Breast epithelium (tissue), 4 donors: ENCODE measurements around the gene CDH2. TPM values are rescaled to one million over a fixed set of nuclear protein-coding genes. Genes with fewer than 3 reads are reported as not detected.

ENCODE experiments used
- DNase-seq, 2 donors: peaks; one replicate each; pipeline ENCODE4 v3.0.0-alpha.2; 2019; ENCODE audit warnings: low spot score in 2 of 2
- H3K27ac ChIP-seq, 2 donors: fragments of 200-600 bp; sonication (generic) in 1 of 2; one replicate each; pipeline ENCODE4 v1.5.1; 2016 to 2019; ENCODE audit warnings: mild to moderate bottlenecking in 1 of 2
- H3K27me3 ChIP-seq, 2 donors: fragments of 200-600 bp; sonication (generic) in 1 of 2; one replicate each; pipeline versions ENCODE4 v1.5.1 to v1.6.0; 2017 to 2019; ENCODE audit warnings: control low read depth in 1 of 2, mild to moderate bottlenecking in 1 of 2
- H3K36me3 ChIP-seq: fragments of 200-600 bp; one replicate; pipeline ENCODE4 v1.5.1; 2019
- H3K4me1 ChIP-seq, 2 donors: fragments of 200-600 bp; sonication (generic); one replicate each; pipeline ENCODE4 v1.5.1; 2016 to 2019; ENCODE audit warnings: control low read depth in 1 of 2
- H3K4me3 ChIP-seq, 3 donors: fragments of 200-600 bp; sonication (generic); 1 replicate in 2 of 3; 2 replicates in 1 of 3; pipeline ENCODE4 v1.5.1; 2016 to 2019; ENCODE audit warnings: mild to moderate bottlenecking in 3 of 3, moderate library complexity in 2 of 3
- H3K9me3 ChIP-seq, 2 donors: fragments of 200-600 bp; sonication (generic) in 1 of 2; one replicate each; pipeline ENCODE4 v1.5.1; 2016 to 2019; ENCODE audit warnings: control low read depth in 1 of 2
- POLR2A ChIP-seq: fragments of 450-650 bp; IDR thresholded peaks from one replicate; pipeline ENCODE4 v1.6.1; 2016; ENCODE audit warnings: antibody characterized with exemption, mild to moderate bottlenecking, moderate library complexity
- POLR2AphosphoS5 ChIP-seq, 3 donors: sonication (generic); formaldehyde crosslinking; IDR thresholded peaks; one replicate each; pipeline ENCODE4 v1.6.1; 2017; ENCODE audit warnings: antibody characterized with exemption in 3 of 3
- intact Hi-C: fragments of 100-400 bp; cut with DNase I; formaldehyde crosslinking; loops from one replicate; pipeline ENCODE4 v1.15.1; 2023; ENCODE audit warnings: low total_unique reads
- total RNA-seq, 3 donors: library from RNA; depleted of rRNA; stranded (reverse); fragments of >200 nt; gene quantifications; one replicate each; pipeline ENCODE4 v1.1.0, GENCODE V29; 2016
- TF ChIP-seq, protein P1 (sequence below), 3 donors: fragments of 450-650 bp; IDR thresholded peaks; one replicate each; pipeline ENCODE4 v1.5.1; 2016 to 2017; ENCODE audit warnings: antibody characterized with exemption in 3 of 3, mild to moderate bottlenecking in 3 of 3, moderate library complexity in 3 of 3

CDH2 gene
- total RNA-seq, 3 donors from 2014 or later: 0.16 to 1.8 (median 0.33) TPM

DNA sequence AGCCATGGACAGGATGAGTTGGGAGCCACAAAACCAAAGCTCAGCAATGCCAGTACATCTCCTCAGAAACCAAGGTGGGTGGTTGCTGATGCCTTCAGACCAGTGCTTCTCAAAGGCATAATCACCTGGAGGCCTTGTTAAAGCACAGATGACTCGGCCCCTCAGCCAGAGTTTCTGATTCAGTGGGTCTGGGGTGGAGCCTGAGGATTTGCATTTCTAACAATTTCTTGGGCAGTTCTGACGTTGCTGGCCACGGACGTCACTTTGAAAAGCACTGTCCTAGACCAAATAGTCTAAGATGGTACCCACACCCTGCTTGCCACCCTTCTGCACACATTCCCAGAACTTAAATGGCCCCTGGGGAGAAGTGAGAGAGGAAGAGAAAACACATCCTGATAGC is 24.1 kb upstream of the CDH2 start:
- H3K4me1 ChIP-seq: no peaks in the 10 kb centered on the region
- TF ChIP-seq POLR2A (no peak), POLR2AphosphoS5 (IDR thresholded peaks at IDR 0.05) (no peak)
- TF ChIP-seq, protein P1, sequence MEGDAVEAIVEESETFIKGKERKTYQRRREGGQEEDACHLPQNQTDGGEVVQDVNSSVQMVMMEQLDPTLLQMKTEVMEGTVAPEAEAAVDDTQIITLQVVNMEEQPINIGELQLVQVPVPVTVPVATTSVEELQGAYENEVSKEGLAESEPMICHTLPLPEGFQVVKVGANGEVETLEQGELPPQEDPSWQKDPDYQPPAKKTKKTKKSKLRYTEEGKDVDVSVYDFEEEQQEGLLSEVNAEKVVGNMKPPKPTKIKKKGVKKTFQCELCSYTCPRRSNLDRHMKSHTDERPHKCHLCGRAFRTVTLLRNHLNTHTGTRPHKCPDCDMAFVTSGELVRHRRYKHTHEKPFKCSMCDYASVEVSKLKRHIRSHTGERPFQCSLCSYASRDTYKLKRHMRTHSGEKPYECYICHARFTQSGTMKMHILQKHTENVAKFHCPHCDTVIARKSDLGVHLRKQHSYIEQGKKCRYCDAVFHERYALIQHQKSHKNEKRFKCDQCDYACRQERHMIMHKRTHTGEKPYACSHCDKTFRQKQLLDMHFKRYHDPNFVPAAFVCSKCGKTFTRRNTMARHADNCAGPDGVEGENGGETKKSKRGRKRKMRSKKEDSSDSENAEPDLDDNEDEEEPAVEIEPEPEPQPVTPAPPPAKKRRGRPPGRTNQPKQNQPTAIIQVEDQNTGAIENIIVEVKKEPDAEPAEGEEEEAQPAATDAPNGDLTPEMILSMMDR (IDR thresholded peaks at IDR 0.05): no peak
- no peaks in the 10 kb centered on the region for H3K36me3 ChIP-seq
- H3K27me3 ChIP-seq: no peaks in the 10 kb centered on the region
- H3K9me3 ChIP-seq: no peaks in the 10 kb centered on the region
- intact Hi-C loops: no loop called here
- H3K27ac ChIP-seq: no peak overlapping the region
- no peak overlapping the region for H3K4me3 ChIP-seq
- no peak for DNase-seq

DNA sequence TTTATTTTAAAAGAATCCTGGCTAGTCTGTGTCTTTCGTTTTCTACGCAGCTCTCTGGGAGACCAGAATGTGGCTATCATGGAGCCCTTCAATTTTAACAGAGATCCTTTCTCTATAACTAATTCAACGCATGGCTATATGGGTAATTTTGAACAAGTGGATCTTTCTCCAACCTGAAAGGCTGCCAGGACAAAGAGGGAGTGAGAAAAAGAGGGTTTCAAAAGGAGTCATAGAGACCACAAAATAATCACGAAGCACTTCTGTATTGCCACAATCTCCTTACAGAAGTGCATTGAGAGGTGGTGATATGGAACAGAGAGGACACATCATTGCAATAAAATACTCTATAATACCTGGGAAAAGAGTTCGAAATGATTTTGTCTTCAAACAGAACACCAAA is 21.7 kb upstream of the CDH2 start:
- intact Hi-C loops: no loop called here
- no peak for DNase-seq
- TF ChIP-seq, protein P1 (IDR thresholded peaks at IDR 0.05): no peak
- TF ChIP-seq POLR2A (no peak), POLR2AphosphoS5 (IDR thresholded peaks at IDR 0.05) (no peak)
- H3K9me3 ChIP-seq: no peaks in the 10 kb centered on the region
- H3K4me3 ChIP-seq: no peak overlapping the region
- H3K36me3 ChIP-seq: no peaks in the 10 kb centered on the region
- H3K4me1 ChIP-seq: no peaks in the 10 kb centered on the region
- no peaks in the 10 kb centered on the region for H3K27me3 ChIP-seq
- H3K27ac ChIP-seq: no peak overlapping the region

DNA sequence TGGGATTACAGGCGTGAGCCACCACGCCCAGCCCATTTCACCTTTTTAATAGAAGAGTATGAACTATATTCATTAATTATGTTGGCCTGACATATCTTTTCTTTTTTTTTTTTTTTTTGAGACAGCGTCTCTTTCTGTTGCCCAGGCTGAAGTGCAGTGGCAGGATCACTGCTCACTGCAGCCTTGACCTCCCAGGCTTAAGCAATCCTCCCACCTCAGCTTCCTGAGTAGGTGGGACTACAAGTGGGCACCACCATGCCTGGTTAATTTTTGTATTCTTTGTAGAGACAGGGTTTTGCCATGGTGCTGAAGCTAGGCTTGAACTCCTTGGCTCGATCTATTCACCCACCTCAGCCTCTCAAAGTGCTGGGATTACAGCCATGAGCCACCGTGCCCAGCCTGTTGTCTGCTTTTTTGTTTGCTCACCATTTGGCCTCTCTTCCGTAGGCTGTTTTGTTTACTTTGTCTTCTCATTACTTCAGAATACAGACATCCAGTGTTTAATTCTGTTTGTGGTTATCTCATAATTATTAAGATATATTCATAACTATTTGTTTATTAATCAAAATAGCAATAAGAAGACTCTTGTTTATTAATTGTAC is 16.3 kb upstream of the CDH2 start:
- Histone ChIP-seq H3K4me1 (no peaks in the 10 kb centered on the region), H3K27me3 (no peaks in the 10 kb centered on the region), H3K27ac (no peak overlapping the region), H3K9me3 (no peaks in the 10 kb centered on the region), H3K36me3 (no peaks in the 10 kb centered on the region), H3K4me3 (no peak overlapping the region)
- intact Hi-C loops: no loop called here
- TF ChIP-seq POLR2A: no peak
- TF ChIP-seq, protein P1 (IDR thresholded peaks at IDR 0.05): no peak
- TF ChIP-seq POLR2AphosphoS5 (IDR thresholded peaks at IDR 0.05): no peak
- DNase-seq: no peak

DNA sequence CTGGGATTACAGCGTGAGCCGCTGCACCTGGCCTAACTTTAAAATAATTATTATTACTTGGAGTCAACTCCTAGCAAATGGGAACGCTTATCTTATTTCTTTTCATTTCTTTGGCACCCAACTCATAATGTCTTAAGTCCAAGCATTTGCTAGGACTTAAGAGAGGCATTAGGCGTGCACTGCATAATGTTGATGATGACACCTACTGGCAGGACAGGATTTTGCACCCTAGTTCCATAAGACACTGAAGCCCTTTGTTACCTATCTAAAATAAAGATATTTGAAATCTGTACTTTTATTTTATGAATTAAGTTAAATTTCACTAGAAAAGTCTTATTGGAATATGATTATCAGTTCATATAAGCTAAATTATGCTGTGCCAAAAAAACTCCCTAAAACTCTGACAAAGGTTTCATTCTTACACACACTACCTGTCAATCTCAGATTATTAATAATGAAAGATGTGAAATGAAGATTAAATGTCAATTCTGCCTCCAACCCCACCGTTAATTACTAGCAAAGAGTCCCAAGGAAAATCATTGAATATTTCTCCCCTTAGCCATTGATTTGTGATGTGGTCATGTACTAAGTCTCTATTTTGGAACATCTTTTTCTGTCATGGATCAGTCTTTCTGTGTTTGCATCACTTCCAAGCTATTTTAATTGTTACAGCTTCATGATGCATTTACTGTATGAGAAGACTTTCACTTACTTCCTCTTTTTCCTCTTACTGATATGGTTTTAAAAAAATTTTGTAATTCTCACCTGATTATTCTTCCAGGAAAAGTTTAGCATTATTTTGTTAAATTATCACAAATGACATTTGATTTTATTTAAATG is 12.7 kb upstream of the CDH2 start:
- no peak overlapping the region for H3K4me3 ChIP-seq
- H3K27ac ChIP-seq: no peak overlapping the region
- TF ChIP-seq, protein P1 (IDR thresholded peaks at IDR 0.05): no peak
- no peak for TF ChIP-seq POLR2AphosphoS5 (IDR thresholded peaks at IDR 0.05)
- TF ChIP-seq POLR2A: no peak
- no peaks in the 10 kb centered on the region for H3K27me3 ChIP-seq
- no peak for DNase-seq
- H3K36me3 ChIP-seq: no peaks in the 10 kb centered on the region
- H3K4me1 ChIP-seq: no peaks in the 10 kb centered on the region
- H3K9me3 ChIP-seq: no peaks in the 10 kb centered on the region
- intact Hi-C loops: no loop called here

DNA sequence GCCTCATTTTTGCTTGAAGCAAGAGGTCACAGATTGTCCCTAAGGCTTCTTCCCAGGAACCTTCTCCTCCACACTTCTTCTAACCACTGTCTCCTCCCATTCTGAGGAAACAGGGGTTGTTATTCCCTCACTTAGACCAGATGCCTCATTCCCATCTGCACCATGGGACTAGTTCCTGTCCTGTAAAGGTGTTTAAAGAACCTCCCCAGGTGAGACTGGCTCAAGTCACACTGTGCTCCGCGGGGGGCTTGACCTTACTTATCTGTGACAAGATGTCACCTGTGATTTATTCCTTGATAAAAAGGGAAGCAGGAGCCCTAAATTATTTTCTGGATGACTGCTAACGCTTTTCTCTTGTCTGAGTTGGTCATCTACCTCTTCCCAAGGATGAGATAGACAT is 8.2 kb upstream of the CDH2 start:
- H3K4me1 ChIP-seq: no peaks in the 10 kb centered on the region
- TF ChIP-seq POLR2A (no peak), POLR2AphosphoS5 (IDR thresholded peaks at IDR 0.05) (no peak)
- TF ChIP-seq, protein P1 (IDR thresholded peaks at IDR 0.05): no peak
- H3K27me3 ChIP-seq: no peaks in the 10 kb centered on the region
- intact Hi-C loops: no loop called here
- H3K4me3 ChIP-seq: no peak overlapping the region
- H3K27ac ChIP-seq: no peak overlapping the region
- no peaks in the 10 kb centered on the region for H3K9me3 ChIP-seq
- no peaks in the 10 kb centered on the region for H3K36me3 ChIP-seq
- DNase-seq: no peak
